K562 (cell line): ENCODE results near the gene FCGR3A. TPM values are rescaled to one million over a fixed set of nuclear protein-coding genes. Genes with fewer than 3 reads are reported as not detected.
"Not testable (repeated sequence)": the region's sequence is repeated elsewhere in the genome, so short reads cannot be mapped to it uniquely, and the experiment has no call there.

Experiments
- ATAC-seq: fragments of 200-7000 bp; cut with Tn5 transposase; 3 replicates; pipeline ENCODE4 v1.9.1; 2020; ENCODE audit warnings: moderate library complexity
- BruUV-seq: library from RNA; stranded (reverse); fragments of 400-500 nt; replicated peaks from 2 replicates; lab custom pipeline; 2021; lab: Mats Ljungman, UMichigan
- CTCF ChIA-PET: fragments of 300-600 bp; formaldehyde crosslinking; extraction: SDS; loops from one replicate; lab custom pipeline; 2021; ENCODE audit warnings: low intra/inter-chr PET ratio; lab: Yijun Ruan, JAX
- POLR2A ChIA-PET: fragments of 300-600, 350-650 bp; sonication (Branson Sonifier 250); formaldehyde crosslinking; extraction: SDS; loops from one replicate; lab custom pipeline; 2021; ENCODE audit warnings: antibody characterized with exemption, inconsistent platforms; lab: Yijun Ruan, JAX
- DNase-seq, 4 experiments: peaks; one replicate each; pipeline versions ENCODE4 v3.0.0 to v3.0.0-alpha.2; 2011 to 2018; ENCODE audit warnings: low spot score in 3 of 4, mixed read lengths in 3 of 4; ENCODE audit errors: extremely low read depth in 1 of 4
- FAIRE-seq: peaks from 2 replicates; lab custom pipeline; 2011; peaks lifted over from hg19 to GRCh38; lab: Jason Lieb, UNC
- H2AFZ ChIP-seq: 2 replicates; pipeline ENCODE4 v1.6.0; 2011; ENCODE audit warnings: low read depth, low read length, control low read depth, inconsistent platforms
- H3K27ac ChIP-seq: fragments of 200-600 bp; 3 replicates; pipeline ENCODE4 v1.8.0; 2011; ENCODE audit warnings: low read depth, mild to moderate bottlenecking, control low read depth, inconsistent platforms, low read length, moderate library complexity, mixed read lengths; ENCODE audit errors: extremely low read depth
- H3K27me3 ChIP-seq, 2 experiments: fragments of 300-600 bp in 1 of 2; 2 replicates in 1 of 2; 3 replicates in 1 of 2; pipeline versions ENCODE4 v1.6.0 to v1.8.0; 2011; ENCODE audit warnings: inconsistent platforms in 2 of 2, low read length in 2 of 2, mild to moderate bottlenecking in 1 of 2, mixed read lengths in 1 of 2, moderate library complexity in 1 of 2; ENCODE audit not compliant: control insufficient read depth in 2 of 2, insufficient read depth in 2 of 2
- H3K36me3 ChIP-seq: fragments of 300-600 bp; 3 replicates; pipeline ENCODE4 v1.8.0; 2011; ENCODE audit warnings: mild to moderate bottlenecking, low read length, inconsistent platforms; ENCODE audit not compliant: control insufficient read depth, insufficient read depth
- H3K4me1 ChIP-seq, 2 experiments: fragments of 200-600 bp in 1 of 2; replicated peaks in 1 of 2; 2 replicates in 1 of 2; 3 replicates in 1 of 2; pipeline versions ENCODE4 v1.5.1 to v1.8.0; 2011; ENCODE audit warnings: inconsistent platforms in 2 of 2, low read length in 2 of 2, mild to moderate bottlenecking in 1 of 2, mixed read lengths in 1 of 2, moderate library complexity in 1 of 2; ENCODE audit not compliant: control insufficient read depth in 2 of 2, insufficient read depth in 2 of 2
- H3K4me2 ChIP-seq: 2 replicates; pipeline ENCODE4 v1.6.1; 2011; ENCODE audit warnings: low read length, control low read depth, inconsistent platforms, mixed read lengths; ENCODE audit not compliant: insufficient read depth
- H3K4me3 ChIP-seq: fragments of 200-600 bp; sonication (generic), shearing (Covaris generic); 2 replicates; pipeline ENCODE4 v1.5.1; 2016; ENCODE audit warnings: control low read depth, inconsistent platforms
- H3K79me2 ChIP-seq: fragments of 200-600 bp; 3 replicates; pipeline ENCODE4 v1.8.0; 2011; ENCODE audit warnings: low read length, inconsistent platforms; ENCODE audit not compliant: control insufficient read depth, insufficient read depth
- H3K9ac ChIP-seq, 2 experiments: 2 replicates each; pipeline versions ENCODE4 v1.6.0 to v1.6.1; 2011; ENCODE audit warnings: low read depth in 2 of 2, low read length in 2 of 2, control low read depth in 1 of 2, inconsistent platforms in 1 of 2, mild to moderate bottlenecking in 1 of 2, mixed read lengths in 1 of 2; ENCODE audit not compliant: insufficient read depth in 1 of 2
- H3K9me1 ChIP-seq: one replicate; pipeline ENCODE4 v1.6.0; 2011; ENCODE audit warnings: inconsistent platforms, mild to moderate bottlenecking, low read length, moderate library complexity; ENCODE audit not compliant: control insufficient read depth, insufficient read depth
- H3K9me3 ChIP-seq: replicated peaks from 2 replicates; pipeline ENCODE4 v1.5.1; 2011; ENCODE audit warnings: low read depth, low read length, inconsistent platforms; ENCODE audit not compliant: control insufficient read depth, insufficient read depth
- H4K20me1 ChIP-seq: replicated peaks from 2 replicates; pipeline ENCODE4 v1.6.1; 2011; ENCODE audit warnings: low read length, inconsistent platforms, mixed read lengths; ENCODE audit not compliant: control insufficient read depth, insufficient read depth
- HNRNPLL ChIP-seq: fragments of 200-400 bp; formaldehyde crosslinking; IDR thresholded peaks from 2 replicates; pipeline ENCODE4 v1.6.1; 2017; ENCODE audit warnings: low read length, low read depth, mild to moderate bottlenecking; ENCODE audit not compliant: poor library complexity, severe bottlenecking
- MBD2 ChIP-seq: sonication (generic); IDR thresholded peaks from 2 replicates; pipeline ENCODE4 v1.6.1; 2016; ENCODE audit warnings: low read depth, borderline replicate concordance
- RBBP5 ChIP-seq: fragments of 200-600 bp; sonication (generic); IDR thresholded peaks from 2 replicates; pipeline ENCODE4 v1.6.1; 2012; ENCODE audit warnings: borderline replicate concordance, mild to moderate bottlenecking, low read length, control low read depth, inconsistent platforms; ENCODE audit not compliant: insufficient read depth, poor library complexity, severe bottlenecking
- SMAD4 ChIP-seq: fragments of 250-450 bp; sonication (Bioruptor Pico); conservative IDR thresholded peaks from 2 replicates; pipeline ENCODE4 v1.8.0; 2021; ENCODE audit warnings: inconsistent platforms, mild to moderate bottlenecking, moderate library complexity
- ZNF175 ChIP-seq: fragments of 200-800 bp; sonication (Bioruptor generic); IDR thresholded peaks from 2 replicates; pipeline ENCODE4 v1.6.1; 2016; ENCODE audit warnings: low read depth, mild to moderate bottlenecking, missing genetic modification characterization, missing compliant biosample characterization
- WGBS: fragments of 100-300 bp; shearing (Covaris generic); methylation state at CpG from one replicate; pipeline ENCODE4 v1.1.6; 2016; ENCODE audit warnings: low coverage, mixed read lengths; ENCODE audit not compliant: insufficient coverage; ENCODE audit errors: missing lambda C conversion rate; 5-methylcytosine and 5-hydroxymethylcytosine counted together
- in situ Hi-C: fragments of 300-500 bp; cut with MboI; formaldehyde crosslinking; loops from 4 replicates; pipeline ENCODE4 v1.15.0; 2018; ENCODE audit warnings: inconsistent platforms, mixed read lengths
- intact Hi-C: fragments of 100-400 bp; cut with micrococcal nuclease; formaldehyde crosslinking; loops from 2 replicates; pipeline ENCODE4 v1.14.2; 2022
- polyA plus RNA-seq, 8 experiments: library from polyadenylated mRNA; depleted of rRNA in 4 of 8; stranded (reverse) in 5 of 8; unstranded in 3 of 8; fragments of >200 nt; fragmentation: Nextera tagmentation in 2 of 8; fragmentation: Illumina TruSeq in 1 of 8; extraction: Ambion mirVana in 2 of 8; extraction: Trizol in 1 of 8; gene quantifications; 2 replicates each; pipeline versions ENCODE4 v1.2.1 to v1.2.3, GENCODE V29; 2011 to 2014; ENCODE audit warnings: inconsistent platforms in 1 of 8, missing spikeins in 1 of 8
- total RNA-seq, 7 experiments: library from RNA; depleted of rRNA in 6 of 7; stranded (reverse); fragments of >200 nt in 6 of 7; fragmentation: Illumina TruSeq in 2 of 7; extraction: Trizol in 2 of 7; gene quantifications; 2 replicates each; pipeline versions ENCODE4 v1.2.1 to v1.2.3, GENCODE V29; 2011 to 2021; ENCODE audit warnings: low replicate concordance in 1 of 7
- TF ChIP-seq, protein P1 (sequence below): sonication (generic); IDR thresholded peaks from 2 replicates; pipeline ENCODE4 v1.6.1; 2016
- TF ChIP-seq, protein P2 (sequence below): fragments of 450-650 bp; formaldehyde crosslinking; IDR thresholded peaks from 2 replicates; pipeline ENCODE4 v1.4.0; 2022; ENCODE audit warnings: mild to moderate bottlenecking, moderate library complexity
- TF ChIP-seq, protein P3 (sequence below): fragments of 450-650 bp; IDR thresholded peaks from 2 replicates; pipeline ENCODE4 v1.6.1; 2017; ENCODE audit warnings: antibody characterized with exemption, mild to moderate bottlenecking

FCGR3A gene
- total and polyA plus RNA-seq, 9 of the 15 experiments (the other 6 are each of a cell fraction or from before 2014, with no cell fraction given): 0.04 to 0.29 (median 0.14) TPM; not detected in 3

DNA sequence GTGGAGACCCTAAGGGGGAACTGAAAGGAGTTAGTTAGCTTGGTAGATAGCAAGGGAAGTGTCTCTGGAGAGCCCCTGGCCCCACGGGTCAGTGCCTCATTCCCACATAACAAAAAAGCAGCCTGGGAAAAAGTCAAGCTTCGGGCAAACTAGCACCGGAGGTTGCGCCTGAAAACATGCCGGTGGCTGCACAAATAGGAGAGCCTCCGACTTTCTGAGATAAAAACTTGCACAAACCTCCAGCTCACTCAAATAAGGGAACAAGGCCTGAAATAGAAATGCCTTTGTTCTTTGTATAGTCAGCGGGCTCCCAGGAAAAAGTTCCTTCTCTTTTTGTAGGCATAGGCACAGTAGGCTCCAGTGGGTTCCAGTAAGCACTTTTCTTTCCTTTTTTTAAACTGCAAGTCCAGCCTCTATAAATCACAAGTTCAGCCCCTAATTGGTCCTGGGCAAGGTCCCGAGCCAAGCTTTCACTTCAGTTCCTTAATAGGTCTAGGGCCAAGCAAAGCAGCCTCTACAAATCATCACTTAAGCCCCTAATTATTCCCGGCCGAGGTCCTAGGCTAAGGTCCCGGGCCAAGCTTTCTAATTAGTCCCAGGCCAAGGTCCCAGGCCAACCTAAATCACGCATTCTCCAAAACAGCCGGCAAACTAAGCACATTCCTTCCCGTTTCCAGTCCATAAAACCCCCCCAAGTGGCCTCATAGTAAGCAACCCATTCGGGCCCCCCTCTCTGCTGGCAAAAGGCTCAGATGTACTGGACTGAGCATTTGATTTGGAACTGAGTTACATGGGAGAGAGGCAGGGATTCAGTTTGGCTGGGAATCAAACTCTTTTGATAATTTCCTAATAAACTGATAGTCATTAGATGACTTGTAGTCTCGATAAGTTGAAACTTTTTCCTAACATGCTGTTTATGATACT, 16.7 kb downstream of the FCGR3A start:
- Histone ChIP-seq H2AFZ (peak overlapping the region; percentile 94), H3K27ac (peak overlapping the region; percentile 91), H3K4me3 (peak overlapping the region; percentile 66), H3K9ac (peak overlapping the region; percentile 89; a peak in 3 of 4 replicates), H3K4me2 (peak overlapping the region; percentile 79)
- DNase-seq: peak in 3 of 4 experiments; percentile 14 to 61 (median 44)
- TSS peak; percentile 53 for BruUV-seq
- ChIA-PET POLR2A (interaction anchor here (0.6 to 1.1 kb wide), 7 partner anchors 9 to 247 kb away, joined by 3 to 5 read pairs (median 3); partner anchors contain the start of gene DUSP12), CTCF (interaction anchor here (0.6 kb wide), 1 partner anchor 75 kb away, joined by 3 read pairs; no protein-coding TSS in a partner anchor)
- in situ Hi-C loops, H3K36me3 ChIP-seq, H3K79me2 ChIP-seq, H3K9me3 ChIP-seq, H4K20me1 ChIP-seq, intact Hi-C loops, H3K27me3 ChIP-seq, H3K9me1 ChIP-seq, H3K4me1 ChIP-seq: not testable (repeated sequence)
- 6% methylated on average over 15 of the region's 16 CpGs for WGBS
- peak; percentile 6 for FAIRE-seq
- ATAC-seq: peak; percentile 8
- TF ChIP-seq, protein P1, sequence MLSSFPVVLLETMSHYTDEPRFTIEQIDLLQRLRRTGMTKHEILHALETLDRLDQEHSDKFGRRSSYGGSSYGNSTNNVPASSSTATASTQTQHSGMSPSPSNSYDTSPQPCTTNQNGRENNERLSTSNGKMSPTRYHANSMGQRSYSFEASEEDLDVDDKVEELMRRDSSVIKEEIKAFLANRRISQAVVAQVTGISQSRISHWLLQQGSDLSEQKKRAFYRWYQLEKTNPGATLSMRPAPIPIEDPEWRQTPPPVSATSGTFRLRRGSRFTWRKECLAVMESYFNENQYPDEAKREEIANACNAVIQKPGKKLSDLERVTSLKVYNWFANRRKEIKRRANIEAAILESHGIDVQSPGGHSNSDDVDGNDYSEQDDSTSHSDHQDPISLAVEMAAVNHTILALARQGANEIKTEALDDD: 0 out of 2 replicates have a peak, but pooled peaks have one; percentile 26
- 0 out of 2 replicates have a peak, but pooled peaks have one; percentile 25 for TF ChIP-seq ZNF175
- TF ChIP-seq RBBP5: peak; percentile 26
- TF ChIP-seq SMAD4 (CRISPR knock-in tag): peak; percentile 34; the same call in 1 of the 2 replicates
- peak; percentile 44 for TF ChIP-seq HNRNPLL
- TF ChIP-seq, protein P2, sequence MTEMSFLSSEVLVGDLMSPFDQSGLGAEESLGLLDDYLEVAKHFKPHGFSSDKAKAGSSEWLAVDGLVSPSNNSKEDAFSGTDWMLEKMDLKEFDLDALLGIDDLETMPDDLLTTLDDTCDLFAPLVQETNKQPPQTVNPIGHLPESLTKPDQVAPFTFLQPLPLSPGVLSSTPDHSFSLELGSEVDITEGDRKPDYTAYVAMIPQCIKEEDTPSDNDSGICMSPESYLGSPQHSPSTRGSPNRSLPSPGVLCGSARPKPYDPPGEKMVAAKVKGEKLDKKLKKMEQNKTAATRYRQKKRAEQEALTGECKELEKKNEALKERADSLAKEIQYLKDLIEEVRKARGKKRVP (CRISPR knock-in tag): 0 out of 2 replicates have a peak, but pooled peaks have one; percentile 27
- TF ChIP-seq, protein P3, sequence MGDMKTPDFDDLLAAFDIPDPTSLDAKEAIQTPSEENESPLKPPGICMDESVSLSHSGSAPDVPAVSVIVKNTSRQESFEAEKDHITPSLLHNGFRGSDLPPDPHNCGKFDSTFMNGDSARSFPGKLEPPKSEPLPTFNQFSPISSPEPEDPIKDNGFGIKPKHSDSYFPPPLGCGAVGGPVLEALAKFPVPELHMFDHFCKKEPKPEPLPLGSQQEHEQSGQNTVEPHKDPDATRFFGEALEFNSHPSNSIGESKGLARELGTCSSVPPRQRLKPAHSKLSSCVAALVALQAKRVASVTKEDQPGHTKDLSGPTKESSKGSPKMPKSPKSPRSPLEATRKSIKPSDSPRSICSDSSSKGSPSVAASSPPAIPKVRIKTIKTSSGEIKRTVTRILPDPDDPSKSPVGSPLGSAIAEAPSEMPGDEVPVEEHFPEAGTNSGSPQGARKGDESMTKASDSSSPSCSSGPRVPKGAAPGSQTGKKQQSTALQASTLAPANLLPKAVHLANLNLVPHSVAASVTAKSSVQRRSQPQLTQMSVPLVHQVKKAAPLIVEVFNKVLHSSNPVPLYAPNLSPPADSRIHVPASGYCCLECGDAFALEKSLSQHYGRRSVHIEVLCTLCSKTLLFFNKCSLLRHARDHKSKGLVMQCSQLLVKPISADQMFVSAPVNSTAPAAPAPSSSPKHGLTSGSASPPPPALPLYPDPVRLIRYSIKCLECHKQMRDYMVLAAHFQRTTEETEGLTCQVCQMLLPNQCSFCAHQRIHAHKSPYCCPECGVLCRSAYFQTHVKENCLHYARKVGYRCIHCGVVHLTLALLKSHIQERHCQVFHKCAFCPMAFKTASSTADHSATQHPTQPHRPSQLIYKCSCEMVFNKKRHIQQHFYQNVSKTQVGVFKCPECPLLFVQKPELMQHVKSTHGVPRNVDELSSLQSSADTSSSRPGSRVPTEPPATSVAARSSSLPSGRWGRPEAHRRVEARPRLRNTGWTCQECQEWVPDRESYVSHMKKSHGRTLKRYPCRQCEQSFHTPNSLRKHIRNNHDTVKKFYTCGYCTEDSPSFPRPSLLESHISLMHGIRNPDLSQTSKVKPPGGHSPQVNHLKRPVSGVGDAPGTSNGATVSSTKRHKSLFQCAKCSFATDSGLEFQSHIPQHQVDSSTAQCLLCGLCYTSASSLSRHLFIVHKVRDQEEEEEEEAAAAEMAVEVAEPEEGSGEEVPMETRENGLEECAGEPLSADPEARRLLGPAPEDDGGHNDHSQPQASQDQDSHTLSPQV: peak; percentile 76
- TF ChIP-seq MBD2: peak; percentile 43; the same call in 1 of the 2 replicates
